NCI-H128 (cell line): ENCODE results near the gene FBXL13.
A peak's percentile ranks its signal among the peaks of the same experiment; 100 is the strongest.
"Not testable (repeated sequence)": the region's sequence is repeated elsewhere in the genome, so short reads cannot be mapped to it uniquely, and the experiment has no call there.

Experiments
- DNase-seq: peaks from one replicate; lab custom pipeline; 2025; ENCODE audit not compliant: unreplicated experiment; lab: John Stamatoyannopoulos, UW

Gene FBXL13

DNA sequence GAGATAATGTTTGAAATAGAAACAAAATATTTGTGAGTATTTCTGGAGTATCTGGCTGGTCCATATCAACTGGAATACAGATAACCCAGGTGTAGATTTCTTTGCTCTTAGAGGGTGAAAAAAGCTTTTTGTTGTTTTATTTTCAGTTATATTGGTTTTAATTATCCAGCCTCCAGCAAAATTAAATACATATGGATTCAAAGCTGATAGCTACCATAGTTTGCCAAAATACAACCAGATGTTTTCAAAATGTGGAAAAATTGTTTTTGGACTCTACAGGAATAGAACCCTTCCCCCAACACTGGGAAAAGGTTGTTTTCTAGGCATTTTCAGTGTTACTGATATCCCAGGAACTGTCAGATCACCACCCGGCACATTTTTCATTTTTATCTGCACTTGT is 131.7 kb downstream of the FBXL13 start:
- DNase-seq = no peak

DNA sequence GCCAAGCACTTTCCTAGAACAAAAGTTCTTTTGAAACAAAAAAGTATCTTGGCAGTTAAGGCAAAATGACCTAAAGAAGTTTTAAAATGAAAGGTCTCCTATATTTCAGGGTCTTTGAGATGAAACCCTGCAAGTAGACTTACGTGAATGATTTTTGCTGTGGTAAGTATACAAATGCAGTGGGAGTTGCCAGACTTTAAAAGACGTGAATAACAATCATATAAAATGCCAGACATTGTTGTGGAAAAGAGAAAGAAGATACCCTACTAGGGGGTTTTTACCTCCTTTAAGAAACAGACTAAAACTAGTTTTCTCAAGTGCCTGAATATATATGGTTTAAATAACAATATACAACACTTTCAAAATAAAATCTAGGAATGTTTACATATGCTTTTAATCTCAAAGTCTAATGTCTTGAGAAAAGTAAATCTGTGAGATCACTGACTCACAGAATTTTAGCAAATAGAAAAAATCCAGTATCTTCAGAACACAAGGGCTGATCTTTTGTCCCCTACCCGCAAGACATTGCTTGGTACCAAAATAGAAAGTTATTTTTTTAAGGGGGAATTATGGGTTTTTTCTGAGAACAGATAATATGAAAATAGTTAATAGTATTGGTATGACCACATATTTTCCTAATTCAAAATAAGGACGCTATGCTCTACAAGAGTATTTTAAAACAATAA is 132.3 kb downstream of the FBXL13 start:
- DNase-seq = no peak

DNA sequence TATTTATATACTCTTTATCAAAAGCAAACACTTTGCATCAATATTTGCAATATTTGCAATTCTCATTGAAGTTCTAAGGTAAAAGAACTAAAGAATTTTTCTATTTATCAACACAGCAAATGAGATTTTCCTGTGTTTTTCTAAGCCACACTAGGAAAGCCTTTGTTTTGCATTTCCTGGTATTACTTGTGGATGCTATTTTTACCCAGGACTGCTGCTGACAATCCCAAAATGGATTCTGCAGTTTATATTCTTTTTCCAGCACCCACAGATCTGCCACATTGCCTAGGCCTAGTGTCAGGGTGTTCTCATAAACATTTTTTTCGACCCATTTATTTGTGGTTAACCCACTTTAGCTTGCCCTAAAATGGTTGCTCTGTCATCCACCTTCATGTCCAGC is 135.9 kb downstream of the FBXL13 start:
- DNase-seq = no peak

DNA sequence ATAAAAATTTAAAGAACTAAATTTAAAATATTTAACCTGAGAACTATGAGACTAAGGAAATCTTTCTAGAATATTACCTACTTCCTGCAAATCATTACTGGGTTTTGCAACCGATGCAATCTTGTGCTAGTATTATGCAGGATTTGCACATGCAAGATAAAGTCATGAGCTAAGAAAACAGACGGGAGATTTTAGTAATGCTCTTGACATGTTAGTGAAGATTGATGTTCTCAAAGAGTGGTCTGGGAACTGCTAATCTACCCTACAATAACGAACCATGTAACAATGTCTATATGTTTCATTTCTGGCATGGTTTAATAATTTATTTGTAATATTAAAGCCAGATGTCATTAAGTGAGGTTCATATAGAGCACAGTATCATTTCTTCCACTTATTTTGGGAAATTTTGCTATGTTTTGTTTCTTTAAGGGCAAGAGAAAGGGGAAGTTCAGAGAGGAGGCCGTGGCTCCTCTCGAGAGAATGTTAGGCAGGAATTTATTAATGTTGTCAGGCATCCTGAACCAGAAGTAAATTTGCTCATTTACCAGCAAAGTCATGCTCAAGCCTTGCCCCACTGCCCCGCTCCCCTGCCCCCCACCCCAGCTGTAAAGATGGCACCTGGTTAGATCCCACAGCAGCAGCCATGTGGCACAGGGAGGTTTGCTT is 139.0 kb downstream of the FBXL13 start:
- no peak for DNase-seq

DNA sequence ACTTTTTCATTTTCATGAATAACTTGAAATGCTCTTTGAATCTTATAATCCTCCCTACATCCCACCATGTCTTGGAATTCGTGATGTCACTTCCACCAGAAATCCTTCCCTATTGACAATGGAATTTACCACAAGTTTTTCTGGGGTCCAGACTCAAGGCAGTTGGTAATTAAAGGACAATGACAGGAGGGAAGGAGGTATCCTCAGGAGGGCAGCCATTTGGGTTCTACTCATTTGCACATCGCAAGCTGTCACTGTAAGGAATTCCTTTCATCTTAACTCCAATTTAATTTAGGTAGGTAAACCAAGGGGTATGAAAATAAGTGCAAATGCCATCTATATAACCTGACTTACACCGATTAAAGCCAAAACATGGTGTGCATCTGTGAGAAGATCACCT is 139.9 kb downstream of the FBXL13 start:
- no peak for DNase-seq

DNA sequence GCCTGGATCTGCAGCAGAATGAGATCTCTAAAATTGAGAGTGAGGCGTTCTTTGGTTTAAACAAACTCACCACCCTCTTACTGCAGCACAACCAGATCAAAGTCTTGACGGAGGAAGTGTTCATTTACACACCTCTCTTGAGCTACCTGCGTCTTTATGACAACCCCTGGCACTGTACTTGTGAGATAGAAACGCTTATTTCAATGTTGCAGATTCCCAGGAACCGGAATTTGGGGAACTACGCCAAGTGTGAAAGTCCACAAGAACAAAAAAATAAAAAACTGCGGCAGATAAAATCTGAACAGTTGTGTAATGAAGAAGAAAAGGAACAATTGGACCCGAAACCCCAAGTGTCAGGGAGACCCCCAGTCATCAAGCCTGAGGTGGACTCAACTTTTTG is 140.4 kb downstream of the FBXL13 start:
- DNase-seq = no peak

DNA sequence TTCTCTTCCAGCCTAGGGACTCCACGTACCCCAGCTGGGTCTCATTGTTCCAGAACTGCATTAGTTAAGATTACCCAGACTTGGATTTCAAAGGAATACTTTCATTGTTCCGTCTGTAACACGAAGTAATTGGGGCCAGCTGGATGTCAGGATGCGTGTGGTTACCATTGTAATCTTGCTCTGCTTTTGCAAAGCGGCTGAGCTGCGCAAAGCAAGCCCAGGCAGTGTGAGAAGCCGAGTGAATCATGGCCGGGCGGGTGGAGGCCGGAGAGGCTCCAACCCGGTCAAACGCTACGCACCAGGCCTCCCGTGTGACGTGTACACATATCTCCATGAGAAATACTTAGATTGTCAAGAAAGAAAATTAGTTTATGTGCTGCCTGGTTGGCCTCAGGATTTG is 140.8 kb downstream of the FBXL13 start:
- no peak for DNase-seq

DNA sequence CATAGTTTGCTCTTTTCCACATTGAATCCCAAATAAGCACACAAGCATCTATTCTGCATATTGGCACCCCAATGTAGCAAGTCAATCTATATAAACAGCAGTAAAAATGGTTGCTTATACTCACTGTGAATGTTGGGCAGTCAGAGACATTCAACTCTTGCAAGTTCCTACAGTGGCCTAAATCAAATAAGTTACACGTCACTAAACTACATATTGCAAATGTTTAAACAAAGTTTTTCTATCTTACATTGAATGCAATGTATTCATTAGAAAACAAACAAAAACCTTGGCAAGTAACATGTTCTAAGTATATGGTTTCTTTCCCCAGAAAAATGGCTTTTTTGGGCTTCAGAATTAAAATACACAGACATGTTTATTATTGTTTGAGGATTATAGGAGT is 142.8 kb downstream of the FBXL13 start:
- no peak for DNase-seq

DNA sequence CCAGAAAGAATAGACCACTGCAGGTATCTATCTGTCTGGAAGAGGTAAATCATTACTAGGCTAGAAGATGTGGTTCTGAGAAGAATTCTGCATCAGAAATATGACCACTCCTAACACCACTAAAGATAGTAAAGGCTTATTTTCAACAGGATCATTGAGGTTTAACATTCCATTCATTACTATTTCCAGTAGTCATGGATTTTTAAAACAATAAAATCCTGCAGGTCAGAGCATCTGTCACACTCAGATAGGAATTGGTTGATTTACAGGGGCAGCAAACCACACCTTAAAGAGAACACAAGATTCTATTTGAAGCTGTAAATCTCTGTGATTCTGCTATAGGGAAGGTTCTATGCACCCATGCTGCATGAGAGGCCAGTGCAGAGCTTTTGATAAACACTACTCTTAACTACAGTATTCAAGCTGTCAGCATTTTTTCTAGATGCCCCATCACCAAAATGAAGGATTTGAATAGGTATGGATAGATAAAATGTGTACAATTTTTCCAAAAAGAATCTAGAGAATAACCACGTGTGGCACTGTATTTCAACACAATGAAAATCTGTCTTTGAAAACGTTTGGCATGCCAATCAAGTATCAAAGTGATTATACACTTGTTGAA is 147.2 kb downstream of the FBXL13 start:
- DNase-seq = no peak

DNA sequence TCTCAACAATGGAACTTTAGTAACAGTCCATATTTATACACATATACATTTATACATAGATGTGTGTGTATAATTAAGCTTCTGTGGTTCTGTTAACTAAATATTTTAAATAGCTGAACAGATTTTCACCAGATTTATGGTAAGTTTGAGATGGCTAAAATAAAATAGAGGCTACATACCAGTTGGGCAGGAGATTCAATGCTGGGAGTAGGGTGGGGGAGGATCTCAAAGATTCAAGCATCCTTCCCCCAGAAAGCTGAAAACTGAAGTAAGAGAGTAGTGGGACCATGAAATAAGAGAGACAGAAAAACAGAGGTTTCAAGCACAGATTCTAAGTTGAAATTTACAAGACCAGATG is 147.8 kb downstream of the FBXL13 start:
- no peak for DNase-seq

DNA sequence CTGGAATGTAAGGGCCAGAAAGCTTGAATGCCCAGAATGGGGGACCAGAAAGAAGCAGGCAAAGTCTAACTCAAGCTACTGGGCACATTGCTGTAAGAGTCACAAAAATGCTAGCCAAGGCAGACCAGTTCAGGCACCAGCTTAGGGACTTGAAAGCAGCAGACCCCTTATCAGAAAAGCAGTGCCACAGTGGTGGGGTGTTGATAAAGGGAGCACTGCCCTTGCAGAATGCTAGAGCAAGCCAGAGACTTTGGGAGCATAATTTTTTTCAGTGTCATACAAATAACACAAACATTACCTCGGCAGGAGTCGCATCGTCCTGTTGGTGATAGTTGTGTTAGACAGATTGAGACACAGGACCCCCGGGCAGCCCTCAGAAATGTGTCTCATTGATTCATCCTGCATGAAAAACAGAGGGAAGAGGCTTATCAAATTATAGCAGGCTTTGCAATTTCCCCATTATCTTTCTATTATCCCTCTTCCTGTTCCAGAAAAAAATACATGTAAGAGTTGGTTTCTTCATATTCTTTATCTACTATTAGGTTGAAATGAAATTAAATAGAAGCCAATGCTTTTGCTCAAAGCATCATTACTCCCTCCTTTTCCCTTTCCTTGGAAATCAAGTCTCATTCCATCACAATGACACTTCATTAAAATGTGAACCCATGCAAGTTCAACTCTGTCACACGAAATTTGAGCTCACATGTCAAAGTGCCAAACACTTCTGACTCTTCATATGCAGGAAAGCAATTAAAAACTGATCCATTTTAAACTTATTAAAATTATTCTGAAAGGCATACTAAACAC is 148.4 kb downstream of the FBXL13 start:
- DNase-seq = no peak

DNA sequence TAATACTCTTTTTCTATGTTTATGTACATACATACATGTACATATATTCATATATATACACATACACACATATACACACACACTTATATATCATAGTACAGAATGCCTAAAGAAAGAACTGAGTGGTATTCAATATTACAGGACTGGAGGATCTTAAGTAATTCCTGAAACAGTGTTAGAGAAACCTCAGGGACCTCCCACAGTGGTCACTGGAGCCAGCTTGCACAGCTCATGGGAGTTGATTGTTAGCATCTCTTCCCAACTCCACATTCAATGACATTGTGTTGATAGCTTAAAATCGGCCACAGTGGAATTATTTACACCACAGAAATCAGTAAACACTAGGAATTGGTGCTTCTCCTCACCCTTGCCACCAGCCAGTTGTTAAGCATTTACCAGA is 155.8 kb downstream of the FBXL13 start:
- no peak for DNase-seq

DNA sequence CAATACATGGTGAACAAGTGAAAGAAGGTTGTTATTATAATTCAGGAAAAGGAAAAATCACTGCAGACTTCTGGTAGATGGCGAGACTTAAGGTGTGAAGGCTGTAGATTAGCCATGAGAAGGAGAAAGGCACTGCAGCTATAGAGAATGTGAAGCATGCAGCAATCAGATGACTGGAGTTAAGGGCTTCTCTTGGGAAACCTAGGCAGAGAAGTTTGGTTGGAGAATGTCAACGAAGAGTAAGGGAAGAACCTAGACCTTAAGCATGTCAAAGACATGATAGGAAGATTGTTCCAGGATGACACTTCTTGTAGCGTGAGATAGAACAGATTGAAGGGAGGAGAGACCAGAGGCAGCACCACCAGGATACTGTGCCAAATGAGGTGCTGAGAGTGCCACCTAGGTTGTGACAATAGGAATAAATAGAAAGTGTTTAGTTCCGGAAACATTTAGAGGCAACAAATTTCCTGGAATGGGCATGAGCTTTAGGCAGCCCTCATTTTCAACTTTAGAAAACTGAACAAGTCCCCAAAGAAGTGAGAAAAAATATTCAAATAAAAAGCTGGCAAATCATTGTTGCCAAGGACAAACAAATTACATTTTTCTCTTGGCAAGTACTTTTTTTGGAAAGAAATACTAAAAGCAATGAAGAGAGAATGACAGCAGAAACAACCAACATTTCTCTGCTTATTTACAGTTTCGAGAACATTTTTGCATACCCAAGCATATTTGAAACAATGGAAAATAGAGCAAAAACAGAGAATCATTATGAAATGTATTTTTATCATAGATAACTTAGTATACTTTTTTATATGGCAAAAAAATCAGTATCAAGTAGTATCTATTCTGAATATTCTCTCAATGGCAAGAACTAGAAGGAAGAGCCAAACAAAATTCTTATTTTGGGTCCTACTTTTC is 156.9 kb downstream of the FBXL13 start:
- no peak for DNase-seq

DNA sequence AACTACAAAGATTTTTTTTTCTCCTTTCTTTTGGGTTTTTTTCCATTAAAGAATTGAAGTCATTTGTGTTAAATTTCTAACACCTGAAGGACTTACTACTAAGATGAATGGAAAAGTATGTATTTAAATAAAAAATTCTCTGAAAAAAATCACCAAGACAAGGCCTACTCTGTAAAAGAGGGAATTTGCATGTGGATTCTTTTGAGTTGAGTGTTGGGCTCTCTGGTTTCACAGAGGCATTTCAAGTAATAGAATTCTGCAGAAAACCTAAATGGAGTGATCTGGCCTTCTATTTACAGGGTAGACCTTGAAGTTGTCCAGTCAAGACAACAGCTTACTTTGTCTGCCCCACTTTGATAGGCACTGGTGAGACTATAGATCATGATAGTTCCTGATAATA is 157.7 kb downstream of the FBXL13 start:
- DNase-seq = no peak

DNA sequence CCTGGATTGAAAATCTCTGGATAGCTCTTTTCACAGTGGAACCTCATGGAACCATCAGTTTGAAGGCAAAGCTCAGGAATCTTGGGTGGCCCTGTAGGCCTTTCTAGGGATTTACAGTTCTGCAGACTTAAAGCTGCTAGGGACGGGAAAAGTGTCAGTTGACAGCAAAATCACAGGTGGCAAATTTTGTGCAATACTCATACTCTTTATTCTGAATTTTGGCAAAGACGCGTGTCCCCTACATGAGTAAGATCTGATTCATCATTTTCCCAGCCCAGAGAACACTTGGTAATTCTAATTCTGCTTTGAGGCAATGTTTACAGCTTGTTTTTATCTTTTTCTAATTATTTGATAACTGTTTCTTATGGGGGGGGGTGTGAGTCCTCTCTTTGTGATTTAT is 158.2 kb downstream of the FBXL13 start:
- no peak for DNase-seq

DNA sequence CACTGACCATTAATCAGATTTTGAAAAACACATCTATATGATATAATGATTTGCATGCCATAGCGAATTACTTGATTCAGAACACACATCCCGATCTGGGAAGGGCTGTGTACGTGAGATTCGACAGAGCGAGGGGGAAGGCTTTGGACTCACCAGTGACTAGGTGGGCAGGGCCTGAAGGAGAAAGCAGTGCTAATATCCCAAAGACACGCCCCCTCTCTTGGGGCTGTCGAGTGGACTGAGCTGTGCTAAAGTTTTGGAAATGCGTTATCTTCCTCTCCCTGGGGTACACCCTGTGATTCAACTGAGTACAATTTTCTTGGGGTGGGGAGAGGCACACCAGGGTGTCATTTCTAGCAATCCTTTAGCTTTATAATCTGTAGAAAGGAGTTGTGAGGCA is 160.0 kb downstream of the FBXL13 start:
- no peak for DNase-seq

DNA sequence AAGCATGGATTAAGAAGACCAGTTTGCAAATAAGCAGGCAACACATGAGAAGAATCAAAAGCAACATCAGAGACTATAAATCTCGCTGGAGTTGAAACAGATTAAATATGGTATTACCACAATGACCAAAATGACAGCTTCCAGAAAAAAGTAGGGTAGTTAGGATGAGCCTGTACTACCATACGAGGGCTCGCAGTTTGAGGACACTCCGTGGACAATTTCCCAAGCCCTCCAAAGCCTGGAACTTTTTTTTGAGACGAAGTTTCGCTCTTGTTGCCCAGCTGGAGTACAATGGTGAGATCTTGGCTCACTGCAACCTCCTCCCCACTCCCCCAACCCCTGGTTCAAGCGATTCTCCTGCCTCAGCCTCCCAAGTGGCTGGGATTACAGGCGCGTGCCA is 160.8 kb downstream of the FBXL13 start:
- no peak for DNase-seq

DNA sequence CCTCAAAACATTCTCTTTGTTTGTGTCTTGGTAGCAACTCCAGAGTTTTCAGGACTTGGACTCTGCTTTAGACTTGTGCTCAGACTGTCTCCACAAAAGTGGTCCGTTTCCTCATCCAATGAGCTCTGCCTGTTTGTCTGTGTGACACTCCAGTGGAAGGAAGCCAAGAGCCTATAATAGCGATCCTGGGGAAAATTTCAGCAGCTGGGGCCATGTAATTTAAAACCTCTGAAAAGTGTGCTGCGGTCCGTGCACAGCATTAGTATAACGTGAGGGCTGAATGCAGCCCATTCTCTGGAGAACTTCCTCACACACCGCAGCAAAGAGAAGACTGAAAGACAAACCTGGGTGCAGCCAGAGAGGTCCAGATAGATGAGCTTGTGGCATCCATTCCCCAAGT is 161.9 kb downstream of the FBXL13 start, which contains the start of gene LRRC17:
Gene LRRC17, plus strand, starts transcription at position 259 of the 400 bp plus-strand sequence. CDS start 20,914 bp downstream, outside the sequence.
- DNase-seq = peak; percentile 52

DNA sequence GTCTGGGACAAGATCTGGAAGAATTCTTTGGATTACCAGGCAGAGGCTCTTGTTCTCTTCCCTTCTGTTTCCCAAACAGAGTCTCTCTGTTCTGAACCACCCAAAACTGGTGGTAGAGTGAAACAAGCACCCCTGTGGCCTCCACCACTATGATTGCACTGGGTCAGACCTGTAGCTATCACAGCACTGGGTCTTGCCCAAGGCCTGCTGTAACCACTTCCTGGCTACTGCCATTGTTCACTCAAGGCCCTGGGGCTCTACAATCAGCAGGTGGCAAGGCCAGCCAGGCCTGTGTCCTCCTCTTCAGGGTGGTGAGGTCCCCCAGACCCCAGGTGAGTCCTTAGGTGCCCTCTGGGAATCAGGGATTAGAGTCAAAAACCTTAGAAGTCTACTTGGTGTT is 165.9 kb downstream of the FBXL13 start:
- no peak for DNase-seq

DNA sequence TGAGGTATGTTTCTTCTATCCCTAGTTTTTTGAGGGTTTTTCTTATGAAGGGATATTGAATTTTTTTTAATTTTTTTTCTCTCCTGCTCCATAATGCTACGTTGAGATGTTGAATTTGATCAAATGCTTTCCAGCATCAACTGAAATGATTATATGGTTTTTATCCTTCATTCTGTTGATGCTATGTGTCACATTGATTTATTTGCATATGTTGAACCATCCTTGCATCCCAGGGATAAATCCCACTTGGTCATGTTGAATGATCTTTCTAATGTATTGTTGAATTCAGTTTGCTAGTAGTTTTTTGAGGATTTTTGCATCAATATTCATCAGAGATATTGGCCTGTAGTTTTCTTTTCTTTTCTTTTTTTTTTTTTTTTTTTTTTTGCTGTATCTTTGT is 171.0 kb downstream of the FBXL13 start:
- not testable (repeated sequence) for DNase-seq

DNA sequence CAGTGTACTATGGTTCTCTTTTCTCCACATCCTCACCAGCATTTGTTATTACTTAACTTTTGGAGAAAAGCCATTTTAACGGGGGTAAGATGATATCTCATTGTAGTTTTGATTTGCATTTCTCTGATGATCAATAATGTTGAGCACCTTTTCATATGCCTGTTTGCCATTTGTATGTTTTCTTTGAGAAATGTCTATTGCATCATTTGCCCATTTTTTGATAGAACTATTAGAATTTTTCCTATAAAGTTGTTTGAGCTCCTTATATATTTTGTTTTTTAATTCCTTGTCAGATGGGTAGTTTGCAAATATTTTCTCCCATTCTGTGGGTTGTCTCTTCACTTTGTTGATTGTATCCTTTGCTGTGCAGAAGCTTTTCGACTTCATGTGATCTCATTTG is 172.5 kb downstream of the FBXL13 start:
- DNase-seq = not testable (repeated sequence)
